Measurements from ENCODE around the gene PITPNM3. TPM values are rescaled to one million over a fixed set of nuclear protein-coding genes. Genes with fewer than 3 reads are reported as not detected.

PITPNM3 gene
- total RNA-seq, 1 donor from 2014 or later: 0.20 TPM

DNA sequence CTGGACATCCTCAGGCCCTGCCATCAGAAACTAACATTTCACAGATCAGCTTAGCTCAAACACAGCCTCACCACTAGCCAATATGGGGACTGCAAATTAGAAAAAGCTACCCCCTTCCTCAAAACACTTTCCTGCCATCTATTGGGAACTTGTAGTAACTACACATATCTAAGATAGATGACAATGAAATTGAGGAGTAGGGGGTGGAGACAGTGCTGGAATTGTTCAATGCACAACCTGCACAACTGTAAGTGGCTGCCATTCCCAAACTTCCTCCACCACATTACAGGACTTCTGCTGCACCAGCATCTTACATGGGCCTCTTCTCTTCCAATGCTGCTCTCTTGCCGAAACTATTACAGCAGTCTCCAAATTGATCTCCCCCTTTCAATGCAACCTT is 143.3 kb downstream of the PITPNM3 start:
- DNase-seq (ENCODE audit: low read depth in 2 of 2): peak; percentile 62 to 70

DNA sequence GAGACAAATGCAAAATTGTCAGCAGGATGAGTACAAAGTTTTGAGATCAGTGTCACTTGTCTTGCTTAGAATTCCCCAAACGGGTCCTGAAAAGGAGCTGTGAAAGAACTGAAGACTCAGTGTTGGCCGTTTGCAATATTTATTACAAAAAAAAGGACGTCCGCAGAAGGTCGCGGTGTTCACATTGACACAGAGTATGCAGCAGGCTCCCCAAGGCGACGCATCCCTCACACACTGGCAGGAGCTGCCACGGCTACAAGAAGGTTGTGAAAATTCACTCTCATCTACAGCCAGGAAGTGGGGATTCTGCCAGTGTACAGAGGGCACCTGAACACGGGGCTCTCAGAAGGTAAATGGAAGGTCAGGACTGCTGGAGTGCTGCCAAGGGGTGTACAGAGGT is 147.6 kb downstream of the PITPNM3 start:
- no peak for DNase-seq (ENCODE audit: low read depth in 2 of 2)

DNA sequence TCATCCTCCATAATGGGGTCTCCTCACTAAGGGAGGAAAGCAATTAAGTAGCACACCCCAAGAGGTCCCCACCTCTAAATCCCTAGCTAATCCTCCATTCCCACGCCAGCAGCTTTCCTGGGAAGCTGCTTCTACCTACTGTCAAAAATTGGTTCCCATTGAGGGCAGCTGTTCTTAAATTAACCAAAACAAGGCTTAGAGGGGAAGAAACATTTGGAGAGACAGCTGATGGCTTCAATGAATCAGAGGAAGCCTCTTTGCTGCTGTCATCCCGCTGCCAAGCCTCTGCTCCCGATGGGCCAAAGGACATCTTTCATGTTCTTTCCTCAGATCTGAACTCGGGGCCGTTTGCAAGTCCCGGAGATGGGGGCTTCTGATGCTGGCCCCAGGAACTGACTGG is 148.1 kb downstream of the PITPNM3 start:
- DNase-seq (ENCODE audit: low read depth in 2 of 2): no peak

DNA sequence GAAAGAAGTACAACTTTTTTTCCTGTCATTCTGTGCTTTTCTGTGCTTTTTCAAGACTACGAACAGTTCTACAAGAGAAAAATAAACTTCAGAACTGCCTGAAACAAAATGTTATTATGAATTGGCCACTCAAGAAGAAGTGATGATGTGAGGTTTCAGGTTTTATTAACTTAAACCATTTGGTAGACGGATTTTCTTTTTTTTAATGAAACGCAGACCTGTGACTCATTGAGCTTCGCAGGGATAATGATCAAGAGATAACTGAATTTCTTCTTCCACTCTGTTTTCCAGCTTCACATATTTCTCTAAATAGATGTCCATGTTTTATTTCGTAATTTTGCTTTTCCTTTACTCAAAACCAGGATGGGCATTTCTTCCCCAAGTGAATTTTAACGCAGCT is 154.1 kb downstream of the PITPNM3 start:
- no peak for DNase-seq (ENCODE audit: low read depth in 2 of 2)

Other genes starting within 250 kb of the PITPNM3 start
- not detected in 2 replicates for gene AIPL1, start 121.4 kb downstream of the PITPNM3 start, total RNA-seq
- gene PIMREG, start 112.1 kb downstream of the PITPNM3 start, total RNA-seq: 4.6 and 10.5 TPM in 2 replicates
- 5.4 and 7.7 TPM in 2 replicates for gene KIAA0753, start 84.2 kb upstream of the PITPNM3 start, total RNA-seq
- 73.2 and 91.1 TPM in 2 replicates for gene TXNDC17, start 84.5 kb upstream of the PITPNM3 start, total RNA-seq
- gene MED31, start 95.0 kb upstream of the PITPNM3 start, total RNA-seq: 5.7 and 6.7 TPM in 2 replicates
- gene C17orf100, start 95.2 kb upstream of the PITPNM3 start, total RNA-seq: 0.22 and 0.40 TPM in 2 replicates
- 0.20 and 0.22 TPM in 2 replicates for gene SLC13A5, start 156.8 kb upstream of the PITPNM3 start, total RNA-seq
- 0.79 and 2.6 TPM in 2 replicates for gene XAF1, start 199.5 kb upstream of the PITPNM3 start, total RNA-seq
- gene FBXO39, start 219.7 kb upstream of the PITPNM3 start, total RNA-seq: 1.3 and 6.9 TPM in 2 replicates